Inferior parietal cortex (tissue), 1 donor: ENCODE data around the gene TMEM179B.

Source experiments
- DNase-seq: peaks from one replicate; pipeline ENCODE4 v3.0.0-alpha.2; 2016; ENCODE audit errors: extremely low spot score

Gene TMEM179B

GRCh38 chr11:62832336-62833234 is 45.4 kb downstream of the TMEM179B start, which contains the start of gene TEX54:
Gene TEX54, minus strand, starts transcription at chr11:62832841.
- no peak for DNase-seq

GRCh38 chr11:62835336-62835735 is 48.1 kb downstream of the TMEM179B start:
- no peak for DNase-seq

GRCh38 chr11:62839050-62839945 is 52.1 kb downstream of the TMEM179B start, which contains the start of gene WDR74:
Gene WDR74, minus strand, starts transcription at chr11:62839590. Its CDS starts 20 bp downstream, at chr11:62839570.
- peak; percentile 98 for DNase-seq
